CD4-positive, alpha-beta T cell treated with Interleukin-12 subunit alpha and Interleukin-12 subunit beta, for 1 hour (primary cell): Measurements from ENCODE around the gene EPHB3.

Experiments
- DNase-seq: peaks from one replicate; pipeline ENCODE4 v3.0.0-alpha.2; 2020

The EPHB3 gene

GRCh38 chr3:184543843-184544512, 17.6 kb upstream of the EPHB3 start:
- peak; percentile 83 for DNase-seq

- DNase-seq, result no peak
Measured at GRCh38 chr3:184544513-184544861, 17.1 kb upstream of the EPHB3 start.

- no peak for DNase-seq
Measured at GRCh38 chr3:184545769-184546168, 15.8 kb upstream of the EPHB3 start.

DNA sequence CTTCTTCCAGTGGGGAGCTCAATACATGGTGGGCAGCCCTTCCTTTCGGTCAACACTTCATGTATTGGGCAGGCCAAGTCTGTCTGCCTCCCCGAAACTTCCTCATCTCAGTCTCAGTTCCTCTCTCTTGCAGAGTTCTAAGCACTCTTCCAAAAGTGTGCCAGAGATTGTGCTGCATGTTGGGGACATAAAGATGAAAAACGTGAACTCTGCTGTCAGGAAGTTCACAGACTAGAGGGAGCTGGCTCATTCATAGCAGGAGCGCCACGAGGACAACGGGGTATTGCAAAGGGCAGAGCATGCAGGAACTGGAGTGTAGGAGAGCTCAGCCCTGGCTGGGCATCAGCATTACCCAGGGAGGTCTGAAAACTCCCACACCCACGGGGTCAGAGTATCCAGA, 15.3 kb upstream of the EPHB3 start:
- DNase-seq, result no peak

DNA sequence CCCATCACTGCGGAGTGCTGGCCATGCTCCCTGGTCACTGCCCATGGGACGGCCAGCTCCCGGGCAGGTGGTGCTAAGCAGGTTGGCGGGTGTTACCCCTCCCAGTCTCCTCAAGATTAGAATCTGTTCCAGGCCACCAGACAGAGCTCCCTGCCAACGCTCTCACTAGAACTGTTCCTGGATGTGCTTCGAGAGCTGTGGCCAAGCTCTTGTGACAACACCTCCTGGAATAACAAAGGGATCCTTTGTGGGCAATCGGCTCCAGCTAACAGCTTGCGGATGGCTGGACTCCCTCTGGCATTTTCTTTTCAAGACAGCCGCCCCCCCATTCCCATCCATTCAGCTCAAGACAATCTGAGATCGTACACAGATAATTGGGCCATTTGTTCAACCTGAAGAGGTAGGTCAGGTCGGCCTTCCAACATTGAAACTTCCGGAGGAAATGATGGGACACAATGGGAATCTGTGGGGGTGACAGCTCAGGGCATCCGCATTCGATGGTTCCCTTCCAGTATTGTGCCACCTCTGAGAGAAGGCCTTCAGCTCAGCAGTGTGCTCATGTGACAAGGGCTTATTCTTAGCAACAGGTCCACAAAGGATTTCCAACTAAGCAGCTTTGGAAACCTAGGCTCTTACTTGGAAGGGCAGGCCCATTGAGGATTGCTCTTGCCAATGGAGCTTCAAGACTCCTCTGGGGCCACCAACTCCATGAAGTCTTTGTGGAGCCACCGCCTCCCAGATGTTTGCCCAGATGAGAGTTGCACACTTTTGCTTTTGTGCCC, 11.6 kb upstream of the EPHB3 start:
- no peak for DNase-seq

GRCh38 chr3:184551103-184551502, 10.5 kb upstream of the EPHB3 start:
- DNase-seq, result no peak

- DNase-seq, result no peak
Measured at GRCh38 chr3:184551614-184552256, 9.8 kb upstream of the EPHB3 start.

GRCh38 chr3:184552296-184552695, 9.3 kb upstream of the EPHB3 start:
- DNase-seq, result no peak

GRCh38 chr3:184552863-184553262, 8.7 kb upstream of the EPHB3 start:
- no peak for DNase-seq

DNA sequence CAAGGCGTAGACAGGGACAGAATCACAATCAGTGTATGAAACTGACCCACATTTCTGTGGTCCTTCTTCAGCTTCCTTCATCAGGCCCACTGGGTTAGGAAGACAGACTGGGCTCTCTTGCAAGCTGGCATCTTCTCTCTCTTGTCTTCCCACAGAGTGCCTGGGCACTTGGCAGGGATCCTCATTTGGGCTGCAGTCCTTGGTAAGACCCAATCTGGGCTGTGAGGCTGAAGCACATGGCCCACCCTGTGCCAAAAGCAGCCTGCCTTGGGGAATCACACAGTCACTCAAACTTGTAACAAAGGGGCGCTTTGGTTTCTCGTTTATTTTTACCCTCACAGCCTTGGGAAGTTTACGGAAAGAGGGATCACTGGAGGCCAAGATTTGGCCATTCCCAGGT, 8.2 kb upstream of the EPHB3 start:
- DNase-seq, result no peak

DNA sequence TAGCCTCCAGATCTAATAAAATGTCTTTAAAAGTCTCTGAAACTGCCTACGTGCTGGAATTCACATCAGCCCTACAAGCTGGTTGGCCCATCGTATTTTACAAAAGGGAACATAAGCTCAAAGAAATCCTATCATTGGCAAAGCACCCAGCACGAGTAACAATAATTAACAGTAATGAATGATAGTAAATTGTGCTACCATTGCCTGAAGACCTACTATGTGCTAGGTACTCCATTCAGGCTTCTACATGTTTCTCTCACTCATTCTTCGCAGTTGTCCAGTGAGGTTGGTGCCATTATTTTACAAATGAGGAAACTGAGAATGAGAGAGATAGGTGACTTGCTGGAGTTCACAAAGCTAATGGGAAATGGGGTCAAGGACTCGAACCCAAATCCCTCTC, 7.1 kb upstream of the EPHB3 start:
- no peak for DNase-seq

- DNase-seq, result peak; percentile 48
Measured at GRCh38 chr3:184556582-184557347, 4.8 kb upstream of the EPHB3 start.

DNA sequence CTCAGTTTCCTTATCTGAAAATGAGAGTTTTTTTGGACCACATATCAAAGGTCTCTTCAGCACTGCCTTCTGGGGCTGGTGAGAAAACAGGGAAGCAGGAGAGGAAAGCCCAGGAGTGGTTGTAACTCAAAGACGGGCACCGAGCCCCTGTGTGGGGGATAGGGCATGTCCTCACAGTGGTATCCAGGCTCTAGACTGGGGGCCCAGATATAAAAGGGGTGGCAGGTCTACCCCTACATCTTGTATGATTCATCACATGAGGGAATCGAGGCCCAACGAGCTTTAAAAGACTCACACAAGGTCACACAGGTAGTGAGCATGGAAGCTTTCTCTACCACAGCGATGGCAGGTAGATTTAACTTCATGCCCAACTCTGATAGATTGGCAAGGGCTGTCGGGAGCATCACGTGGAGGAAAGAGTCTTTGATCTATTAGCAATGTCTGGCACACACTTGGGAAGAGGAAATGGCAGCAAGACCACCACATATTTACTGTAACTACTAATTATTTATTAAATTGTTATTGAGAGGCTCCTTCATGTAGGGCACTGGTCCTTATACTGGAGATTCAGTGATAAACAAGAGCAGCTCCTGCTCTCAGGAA, 4.1 kb upstream of the EPHB3 start:
- DNase-seq, result no peak

DNA sequence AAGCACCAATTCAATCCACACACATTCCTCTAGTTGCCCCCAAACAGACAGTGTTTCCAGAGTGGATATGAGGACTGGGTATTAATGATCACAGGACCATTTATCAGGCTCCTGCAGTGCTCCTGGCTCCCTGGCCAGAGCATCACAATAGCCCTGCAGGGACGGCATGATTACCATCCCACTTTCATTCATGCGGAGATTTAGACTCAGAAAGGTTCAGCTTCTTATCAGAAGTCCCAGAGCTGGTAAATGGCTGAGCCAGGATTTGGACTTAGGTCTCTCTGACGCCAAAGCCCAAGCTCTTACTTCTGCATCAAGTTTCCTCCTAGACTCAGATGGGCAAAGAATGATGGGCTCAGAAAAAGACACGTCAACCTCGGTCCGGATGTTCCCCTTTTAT, 2.9 kb upstream of the EPHB3 start:
- DNase-seq, result no peak

DNA sequence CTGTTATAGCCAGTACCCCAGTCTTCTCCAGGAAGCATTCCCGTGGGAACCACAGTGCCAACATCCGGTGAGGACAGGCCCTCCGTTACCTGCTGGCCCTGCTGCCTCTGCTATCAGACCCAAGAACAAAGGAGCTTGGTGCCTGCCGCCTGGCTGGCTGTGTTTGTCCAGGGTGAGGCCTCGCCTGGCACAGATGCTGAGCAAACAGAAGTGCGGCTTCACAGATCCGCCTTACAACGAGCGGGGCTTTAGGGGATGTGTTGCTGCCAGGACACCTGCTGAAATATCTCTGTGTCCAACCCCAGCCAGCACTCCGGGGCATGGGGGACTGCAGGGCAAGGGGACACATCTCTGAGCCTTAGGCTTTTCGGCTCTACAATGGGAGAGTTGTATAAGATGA, 2.2 kb upstream of the EPHB3 start:
- no peak for DNase-seq

- no peak for DNase-seq
Measured at GRCh38 chr3:184560531-184560930, 1.1 kb upstream of the EPHB3 start.

DNA sequence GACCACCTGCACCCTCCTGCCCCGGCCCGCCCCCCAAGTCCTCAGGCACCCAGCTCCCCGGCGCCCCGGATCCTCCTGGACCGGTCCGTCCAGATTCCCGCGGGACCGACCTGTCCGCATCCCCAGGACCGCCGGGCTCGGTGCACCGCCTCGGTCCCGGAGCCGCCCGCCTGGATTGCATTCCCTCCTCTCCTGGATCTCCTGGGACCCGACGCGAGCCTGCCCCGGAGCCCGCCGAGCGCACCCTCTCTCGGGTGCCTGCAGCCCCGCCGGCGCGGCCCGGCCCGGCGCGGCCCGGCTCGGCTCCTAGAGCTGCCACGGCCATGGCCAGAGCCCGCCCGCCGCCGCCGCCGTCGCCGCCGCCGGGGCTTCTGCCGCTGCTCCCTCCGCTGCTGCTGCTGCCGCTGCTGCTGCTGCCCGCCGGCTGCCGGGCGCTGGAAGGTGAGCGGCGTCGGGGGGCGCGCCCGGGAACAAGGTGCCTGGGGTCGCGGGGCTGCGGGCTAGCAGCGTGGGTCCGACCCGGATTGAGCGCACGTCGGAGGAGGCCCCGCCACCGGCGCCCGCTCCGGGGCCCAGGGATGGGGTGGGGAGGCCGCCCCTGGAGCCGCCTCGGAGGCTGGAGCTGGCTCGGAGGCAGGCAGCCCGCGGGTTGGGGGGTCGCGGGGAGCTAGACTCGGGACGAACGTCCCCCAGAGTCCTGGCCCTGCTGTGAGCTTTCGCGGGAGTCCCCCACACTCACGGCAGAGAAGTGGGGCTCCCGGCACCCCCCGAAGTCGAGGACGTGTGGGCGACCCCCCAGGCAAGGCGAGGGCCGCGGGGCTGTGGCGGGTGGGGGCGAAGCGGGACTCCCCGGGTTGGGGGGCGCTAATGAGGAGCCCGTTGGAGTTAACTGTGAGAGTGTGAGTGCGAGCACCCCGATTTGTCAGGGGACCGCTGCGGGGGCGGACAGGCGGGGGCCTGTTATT, 610 bp downstream of the EPHB3 start:
- DNase-seq, result peak; percentile 21

- no peak for DNase-seq
Measured at GRCh38 chr3:184562878-184563560, 1.4 kb downstream of the EPHB3 start.

- DNase-seq, result no peak
Measured at GRCh38 chr3:184563561-184563925, 2.0 kb downstream of the EPHB3 start.

GRCh38 chr3:184563941-184564684, 2.5 kb downstream of the EPHB3 start:
- no peak for DNase-seq
